ENCODE data around the gene B3GALT6. TPM values are rescaled to one million over a fixed set of nuclear protein-coding genes. Genes with fewer than 3 reads are reported as not detected.

B3GALT6 gene
- total RNA-seq, 1 experiment from 2014 or later, result 27.1 TPM

DNA sequence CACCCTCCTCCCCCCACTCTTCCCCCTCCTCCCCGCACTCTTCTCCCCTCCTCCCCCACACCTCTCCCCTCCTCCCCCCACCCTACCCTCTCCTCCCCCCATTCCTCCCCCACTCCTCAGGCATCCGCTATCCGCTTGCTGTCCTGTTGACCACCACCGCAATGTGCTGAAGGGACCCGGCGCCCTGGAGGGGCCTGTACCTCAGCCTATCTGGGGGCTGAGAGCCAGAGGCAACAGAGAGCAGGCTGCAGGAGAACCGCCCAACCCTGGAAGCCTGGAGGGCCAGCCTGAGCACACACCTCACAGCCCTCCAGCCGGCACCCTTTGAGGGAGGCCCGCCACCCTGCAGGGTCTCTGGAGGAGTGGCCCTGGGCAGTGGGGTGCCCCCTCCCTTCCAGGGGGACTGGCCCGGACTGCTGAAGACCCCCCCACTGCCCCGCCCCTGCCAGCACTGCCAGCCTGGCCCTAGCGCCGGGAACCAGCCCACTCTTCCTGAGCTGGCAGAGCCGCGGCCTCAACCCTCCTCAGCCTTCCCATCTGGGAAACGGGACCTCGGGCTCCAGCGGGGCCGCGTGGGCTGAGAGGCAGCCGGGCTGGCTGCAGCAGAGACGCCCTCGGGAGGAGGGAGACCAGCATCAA is 13.3 kb downstream of the B3GALT6 start:
- Histone ChIP-seq H3K79me1 (ENCODE audit: insufficient read depth, low read depth, low read length, poor library complexity, severe bottlenecking) (no peaks in the 10 kb centered on the region), H3T11ph (ENCODE audit: low read length) (no peak overlapping the region), H2BK120ac (ENCODE audit: low read depth, low read length, poor library complexity, severe bottlenecking) (no peak overlapping the region), H3K9me3 (ENCODE audit: control insufficient read depth, low read depth, low read length) (no peaks in the 10 kb centered on the region), H3K56ac (ENCODE audit: insufficient read length, low read depth, low read length) (no peak overlapping the region), H3K23me2 (ENCODE audit: insufficient read length, low read depth, low read length, poor library complexity, severe bottlenecking) (no peaks in the 10 kb centered on the region), H2AK5ac (ENCODE audit: insufficient read length, low read length) (no peak overlapping the region), H4K5ac (ENCODE audit: insufficient read length, low read depth, low read length) (no peak overlapping the region), H3K4ac (ENCODE audit: low read depth, low read length) (no peak overlapping the region), H3K14ac (ENCODE audit: insufficient read depth, low read length) (no peak overlapping the region), H3K18ac (ENCODE audit: insufficient read length, low read depth, low read length) (no peak overlapping the region), H3K4me2 (ENCODE audit: insufficient read depth, insufficient read length, low read length) (no peak overlapping the region), H2BK15ac (ENCODE audit: low read depth, low read length) (no peak overlapping the region), H2BK12ac (ENCODE audit: insufficient read length, low read depth, low read length) (no peak overlapping the region), H3K79me2 (ENCODE audit: insufficient read depth, low read length) (no peaks in the 10 kb centered on the region), H4K91ac (ENCODE audit: insufficient read length, low read depth, low read length) (no peak overlapping the region), H3K27me3 (ENCODE audit: insufficient read depth, low read length) (no peaks in the 10 kb centered on the region), H2BK5ac (ENCODE audit: insufficient read length, low read length) (no peak overlapping the region), H3K9ac (ENCODE audit: extremely low read depth, insufficient read length, low read length) (no peak overlapping the region), H3K4me1 (ENCODE audit: insufficient read depth, low read length) (no peaks in the 10 kb centered on the region), H4K20me1 (ENCODE audit: control insufficient read depth, insufficient read depth, insufficient read length) (no peaks in the 10 kb centered on the region), H2BK20ac (ENCODE audit: low read depth, low read length, poor library complexity, severe bottlenecking) (no peak overlapping the region), H2AFZ (ENCODE audit: low read length) (no peak overlapping the region), H4K8ac (replicated peaks; ENCODE audit: insufficient read length, low read depth, low read length) (no peak overlapping the region), H3K27ac (ENCODE audit: insufficient read length, low read depth, low read length) (no peak overlapping the region), H3K23ac (ENCODE audit: insufficient read length, low read depth, low read length) (no peak overlapping the region)
- no peaks in the 10 kb centered on the region for H3K4me1 Mint-ChIP-seq
- WGBS (ENCODE audit: extremely low coverage, insufficient read length, low lambda C conversion rate), result no CpG with 5 or more reads among the region's 23 CpGs
- H3K9me3 Mint-ChIP-seq, result no peaks in the 10 kb centered on the region
- DNase-seq, result no peak
- TF ChIP-seq, protein P1, sequence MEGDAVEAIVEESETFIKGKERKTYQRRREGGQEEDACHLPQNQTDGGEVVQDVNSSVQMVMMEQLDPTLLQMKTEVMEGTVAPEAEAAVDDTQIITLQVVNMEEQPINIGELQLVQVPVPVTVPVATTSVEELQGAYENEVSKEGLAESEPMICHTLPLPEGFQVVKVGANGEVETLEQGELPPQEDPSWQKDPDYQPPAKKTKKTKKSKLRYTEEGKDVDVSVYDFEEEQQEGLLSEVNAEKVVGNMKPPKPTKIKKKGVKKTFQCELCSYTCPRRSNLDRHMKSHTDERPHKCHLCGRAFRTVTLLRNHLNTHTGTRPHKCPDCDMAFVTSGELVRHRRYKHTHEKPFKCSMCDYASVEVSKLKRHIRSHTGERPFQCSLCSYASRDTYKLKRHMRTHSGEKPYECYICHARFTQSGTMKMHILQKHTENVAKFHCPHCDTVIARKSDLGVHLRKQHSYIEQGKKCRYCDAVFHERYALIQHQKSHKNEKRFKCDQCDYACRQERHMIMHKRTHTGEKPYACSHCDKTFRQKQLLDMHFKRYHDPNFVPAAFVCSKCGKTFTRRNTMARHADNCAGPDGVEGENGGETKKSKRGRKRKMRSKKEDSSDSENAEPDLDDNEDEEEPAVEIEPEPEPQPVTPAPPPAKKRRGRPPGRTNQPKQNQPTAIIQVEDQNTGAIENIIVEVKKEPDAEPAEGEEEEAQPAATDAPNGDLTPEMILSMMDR (conservative IDR thresholded peaks at IDR 0.05), result no peak
- H3K4me3 Mint-ChIP-seq, result no peak overlapping the region
- peaks cover 15% of the 10 kb centered on the region for H3K27me3 Mint-ChIP-seq (ENCODE audit: low read depth)
- H3K36me3 Mint-ChIP-seq (ENCODE audit: insufficient read depth in 1 of 3, low read depth in 3 of 3), result no peaks in the 10 kb centered on the region
- H3K27ac Mint-ChIP-seq, result no peak overlapping the region

Measured in H9 (cell line).